HG02970 (cell line): ENCODE data around the gene YKT6.
"Not testable (repeated sequence)": the region's sequence is repeated elsewhere in the genome, so short reads cannot be mapped to it uniquely, and the experiment has no call there.

Experiments used
- ATAC-seq: cut with Tn5 transposase; IDR thresholded peaks from one replicate; pipeline ENCODE4 v1.9.1; 2021; ENCODE audit warnings: mild to moderate bottlenecking, moderate library complexity, moderate number of reproducible peaks; ENCODE audit not compliant: unreplicated experiment, low FRiP score

Gene YKT6

DNA sequence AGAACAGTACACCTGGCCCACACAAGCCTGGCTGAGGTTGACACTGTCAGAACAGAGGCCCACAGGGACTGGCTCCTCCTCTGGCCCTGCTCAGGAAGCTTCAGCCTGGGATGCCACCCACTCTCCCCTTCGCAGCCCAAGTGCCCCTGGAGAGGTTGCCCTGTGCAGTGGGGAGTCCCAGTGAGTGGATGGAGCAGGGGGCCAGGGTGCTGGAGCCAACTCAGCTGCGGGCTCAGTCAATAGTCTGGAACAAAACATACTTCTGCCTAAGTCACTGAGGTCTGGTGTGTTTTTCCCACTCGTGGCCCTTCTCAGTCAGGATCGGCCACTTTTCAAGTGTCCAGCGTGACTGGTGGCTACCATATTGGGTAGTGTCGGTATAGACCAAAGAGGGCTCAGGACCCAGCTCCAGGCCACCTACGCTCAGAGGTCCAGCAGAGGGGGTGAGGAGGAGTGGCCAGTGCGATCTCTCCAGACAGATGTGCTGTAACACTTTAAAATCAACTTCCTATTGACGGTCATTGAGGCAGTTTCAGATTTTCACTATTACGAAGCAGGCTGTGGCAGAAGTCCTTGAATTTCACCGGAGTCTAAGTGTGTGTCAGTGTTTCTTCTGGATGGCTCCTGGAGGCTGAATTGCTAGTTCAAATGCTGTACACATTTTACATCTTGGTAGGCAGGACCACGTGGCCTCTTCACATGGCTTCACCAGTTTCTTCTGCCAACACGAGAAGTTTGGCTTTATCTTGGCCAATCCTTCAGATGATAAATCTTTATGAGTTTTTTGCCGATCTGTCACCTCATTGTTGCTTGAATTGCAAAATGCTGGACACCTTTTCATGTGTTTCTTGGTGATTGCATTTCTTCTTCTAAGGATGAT, 10.5 kb upstream of the YKT6 start:
- no peak for ATAC-seq

DNA sequence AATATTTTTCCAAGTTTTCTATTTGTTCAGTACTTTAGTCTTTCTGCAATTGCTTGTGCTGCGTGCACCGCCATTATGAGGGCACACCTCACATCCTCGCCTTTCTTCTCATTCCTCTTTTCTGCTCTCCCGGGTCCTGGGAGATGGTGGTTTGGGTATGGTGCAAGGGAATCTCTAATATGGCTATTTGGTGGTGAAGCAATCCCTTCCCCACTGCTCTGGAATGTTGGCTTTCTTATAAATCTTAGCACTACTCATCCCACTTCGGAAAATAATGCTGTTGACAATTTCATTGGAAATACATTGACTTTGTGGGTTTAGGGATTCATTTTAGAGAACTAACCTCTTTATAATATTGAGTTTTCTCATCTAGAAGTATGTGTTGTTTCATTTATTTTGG, 9.6 kb upstream of the YKT6 start:
- no peak for ATAC-seq

- ATAC-seq: no peak
Observed at GRCh38 chr7:44193011-44193802, 7.6 kb upstream of the YKT6 start.

DNA sequence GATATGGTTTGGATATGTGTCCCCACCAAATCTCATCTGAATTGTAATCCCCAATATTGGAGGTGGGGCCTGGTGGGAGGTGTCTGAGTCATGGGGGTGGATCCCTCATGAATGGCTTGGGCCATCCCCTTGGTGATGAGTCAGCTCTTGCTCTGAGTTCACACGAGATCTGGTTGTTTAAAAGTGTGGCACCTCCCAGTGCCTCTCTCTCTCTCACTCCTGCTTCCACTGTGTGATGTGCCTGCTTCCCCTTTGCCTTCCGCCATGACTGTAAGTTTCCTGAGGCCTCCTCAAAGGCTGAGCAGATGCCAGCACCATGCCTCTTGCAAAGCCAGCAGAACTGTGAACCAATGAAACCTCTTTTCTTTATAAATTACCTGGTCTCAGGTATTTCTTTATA, 6.7 kb upstream of the YKT6 start:
- ATAC-seq: no peak

- no peak for ATAC-seq
Observed at GRCh38 chr7:44194562-44195145, 6.1 kb upstream of the YKT6 start.

DNA sequence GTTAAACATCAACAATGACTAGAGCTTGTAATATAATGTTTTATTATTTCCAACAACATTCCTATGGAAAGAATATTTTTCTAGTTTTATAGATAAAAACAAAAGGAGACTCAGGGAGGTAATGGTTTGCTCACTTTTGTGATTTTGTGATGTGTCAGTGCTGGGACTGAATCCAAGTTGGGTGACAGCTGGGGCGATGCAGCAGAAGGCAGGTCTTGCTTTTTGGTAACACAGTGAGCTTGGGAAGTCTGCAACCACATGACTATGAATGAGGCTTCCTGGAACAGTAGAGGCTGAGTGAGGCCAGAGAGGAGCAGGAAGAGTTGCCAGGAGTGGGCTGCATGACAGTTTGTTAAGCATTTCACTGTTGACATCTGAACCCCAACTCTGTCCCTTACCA, 4.9 kb upstream of the YKT6 start:
- no peak for ATAC-seq

GRCh38 chr7:44196450-44196872, 4.3 kb upstream of the YKT6 start:
- no peak for ATAC-seq

DNA sequence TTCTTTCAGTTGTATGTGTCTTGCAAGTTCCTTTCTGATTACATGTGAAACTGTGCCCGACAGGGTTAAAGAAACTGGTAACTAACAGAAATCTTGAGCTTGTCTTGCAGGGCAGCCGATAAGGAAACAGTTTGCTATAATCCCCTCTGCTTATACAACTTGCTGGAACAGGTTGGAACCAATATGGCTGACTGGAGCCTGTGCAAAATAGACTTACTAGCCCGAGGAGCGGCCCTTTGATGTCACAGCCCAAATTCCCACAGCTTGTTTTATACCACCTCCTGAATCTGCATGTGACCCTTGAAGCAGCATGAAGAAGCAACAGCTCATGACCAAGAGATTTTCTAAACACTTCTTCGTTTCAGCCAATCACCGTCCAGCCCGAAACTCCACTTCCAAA, 3.3 kb upstream of the YKT6 start:
- no peak for ATAC-seq

GRCh38 chr7:44200163-44200562, 615 bp upstream of the YKT6 start:
- ATAC-seq: not testable (repeated sequence)

- no peak for ATAC-seq
Observed at GRCh38 chr7:44201813-44202212, 1.0 kb downstream of the YKT6 start.

GRCh38 chr7:44206008-44206407, 5.2 kb downstream of the YKT6 start:
- no peak for ATAC-seq

- no peak for ATAC-seq
Observed at GRCh38 chr7:44208085-44208484, 7.3 kb downstream of the YKT6 start.

DNA sequence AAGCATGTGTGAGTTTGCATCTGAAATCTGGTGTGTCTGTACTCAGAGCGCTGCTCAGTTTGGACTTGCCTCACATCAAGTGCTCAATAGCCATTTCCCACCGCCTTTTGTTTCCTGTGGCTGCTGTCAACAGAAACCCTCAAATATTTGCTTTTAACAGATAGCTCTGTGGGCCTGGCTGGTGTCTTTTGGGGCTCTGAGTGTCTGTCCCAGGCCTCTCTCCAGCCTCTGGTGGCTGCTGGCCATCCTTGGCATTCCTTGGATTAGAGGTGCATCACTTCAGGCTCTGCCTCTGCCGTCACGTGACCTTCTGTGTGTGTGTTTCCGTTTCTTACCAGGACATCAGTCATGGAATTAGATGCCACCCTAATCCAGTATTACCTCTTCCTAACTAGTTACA, 9.3 kb downstream of the YKT6 start:
- no peak for ATAC-seq

DNA sequence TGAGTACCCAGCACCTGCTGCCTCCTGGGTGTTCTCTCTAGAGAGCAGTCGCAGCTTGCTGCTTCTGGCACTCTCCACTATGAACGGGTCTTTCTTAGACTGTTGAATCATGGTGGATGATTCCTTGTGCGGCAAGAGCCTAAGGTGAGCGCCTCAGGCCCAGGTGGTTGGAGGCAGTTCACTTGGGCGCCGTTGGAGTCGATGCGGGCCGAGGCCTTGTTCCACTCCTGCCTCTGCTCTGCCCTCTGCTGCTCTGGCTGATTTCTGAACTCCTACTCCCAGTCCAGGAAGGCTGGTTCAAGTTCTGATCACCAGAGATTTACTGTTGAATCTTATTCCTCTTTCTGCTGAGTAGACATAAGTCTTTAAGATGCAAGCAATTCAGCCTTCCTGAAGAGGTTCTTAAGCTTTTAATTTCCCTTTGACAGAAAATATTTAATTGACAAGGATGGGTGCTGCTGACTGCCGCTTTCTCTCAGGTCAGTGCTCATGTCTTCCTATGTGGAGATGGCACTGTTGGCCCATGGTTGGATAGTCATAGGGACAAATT, 10.4 kb downstream of the YKT6 start:
- ATAC-seq: no peak

DNA sequence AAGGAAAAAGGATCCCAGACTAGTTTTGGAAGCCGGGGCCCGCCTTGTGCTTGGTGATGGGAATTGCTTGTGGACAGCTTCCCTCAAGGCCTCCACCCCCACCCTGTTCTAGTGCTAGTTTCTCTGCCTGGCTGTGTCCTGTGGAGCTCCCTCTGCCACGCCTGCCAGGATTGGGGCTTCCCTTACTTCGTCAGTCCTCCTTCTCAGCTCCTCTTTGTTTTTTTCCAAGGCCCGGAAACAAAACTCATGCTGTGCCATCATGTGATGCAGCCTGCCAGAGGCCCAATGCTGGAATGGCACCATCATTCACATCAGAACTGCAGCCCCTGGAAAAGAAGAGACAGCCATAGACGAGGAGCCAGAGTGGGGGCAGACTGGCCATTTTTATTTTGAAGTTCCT, 11.2 kb downstream of the YKT6 start:
- no peak for ATAC-seq

DNA sequence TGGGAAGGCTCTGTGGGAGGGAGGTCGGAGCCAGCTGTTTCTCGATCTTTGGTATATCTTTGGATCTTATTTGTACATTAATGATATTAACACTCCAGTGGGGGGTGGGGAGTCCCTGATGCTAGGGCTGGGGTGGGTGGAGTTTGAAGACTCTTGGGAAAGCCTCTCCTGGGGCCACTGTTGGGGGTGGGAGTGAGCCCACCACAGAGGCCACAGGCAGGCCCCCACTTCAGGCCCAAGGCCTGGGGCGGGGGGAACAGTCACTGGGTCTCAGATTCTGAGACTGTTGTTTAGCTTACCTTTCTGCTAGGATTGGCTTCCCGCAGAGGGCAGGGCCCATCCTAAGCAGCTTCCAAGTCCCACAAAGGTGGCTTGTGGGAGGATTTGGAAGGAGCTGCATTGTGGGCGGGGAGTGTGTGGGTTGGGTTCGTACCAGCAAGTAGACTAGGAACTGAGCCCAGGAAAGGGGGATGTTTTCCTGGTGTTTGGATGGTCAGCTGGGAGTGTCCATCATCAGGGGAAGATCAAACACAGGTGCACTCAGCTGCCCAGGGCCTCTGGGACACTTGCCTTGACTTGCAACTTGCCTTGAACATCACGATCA, 11.9 kb downstream of the YKT6 start:
- ATAC-seq: no peak

GRCh38 chr7:44213206-44213876, 12.6 kb downstream of the YKT6 start:
- no peak for ATAC-seq

- ATAC-seq: no peak
Observed at GRCh38 chr7:44213877-44214388, 13.2 kb downstream of the YKT6 start.

GRCh38 chr7:44215531-44215930, 14.8 kb downstream of the YKT6 start:
- no peak for ATAC-seq

GRCh38 chr7:44216019-44216418, 15.2 kb downstream of the YKT6 start:
- no peak for ATAC-seq
